SU-DHL-6 (cell line): Measurements from ENCODE around the gene SCN2B.

Source experiments
- H2AFZ ChIP-seq: fragments of 200-600 bp; sonication (generic); 2 replicates; pipeline ENCODE4 v1.6.1; 2014; ENCODE audit warnings: low read depth, mild to moderate bottlenecking, moderate library complexity, mixed read lengths, antibody characterized with exemption, low read length; ENCODE audit not compliant: severe bottlenecking
- H3F3A ChIP-seq: fragments of 200-600 bp; shearing (Covaris generic); 2 replicates; pipeline ENCODE4 v1.6.0; 2016; ENCODE audit warnings: antibody characterized with exemption, mild to moderate bottlenecking; ENCODE audit not compliant: insufficient read depth
- H3K27ac ChIP-seq: fragments of 200-600 bp; sonication (generic); 2 replicates; pipeline ENCODE4 v1.5.1; 2016; ENCODE audit warnings: low read depth, mild to moderate bottlenecking, low read length, moderate library complexity, mixed read lengths
- H3K27me3 ChIP-seq: fragments of 200-600 bp; sonication (generic), shearing (Covaris generic); 2 replicates; pipeline ENCODE4 v1.6.0; 2014; ENCODE audit warnings: mild to moderate bottlenecking, low read length
- H3K36me3 ChIP-seq: fragments of 200-600 bp; sonication (generic); 2 replicates; pipeline ENCODE4 v1.6.1; 2014; ENCODE audit warnings: mild to moderate bottlenecking, low read length, mixed read lengths
- H3K4me2 ChIP-seq: fragments of 300-600, 200-600 bp; shearing (Covaris generic), sonication (generic); 2 replicates; pipeline ENCODE4 v1.6.0; 2014; ENCODE audit warnings: low read length, low read depth, mild to moderate bottlenecking; ENCODE audit not compliant: poor library complexity, severe bottlenecking
- H3K4me3 ChIP-seq: fragments of 200-600 bp; sonication (generic); 2 replicates; pipeline ENCODE4 v1.5.1; 2014; ENCODE audit warnings: antibody characterized with exemption, low read length, mild to moderate bottlenecking, mixed read lengths; ENCODE audit not compliant: insufficient read depth, poor library complexity, severe bottlenecking
- H3K79me2 ChIP-seq: fragments of 200-600 bp; sonication (generic); 2 replicates; pipeline ENCODE4 v1.6.1; 2014; ENCODE audit warnings: mild to moderate bottlenecking, low read length, moderate library complexity; ENCODE audit not compliant: insufficient read depth
- H3K9ac ChIP-seq: fragments of 200-600 bp; sonication (generic); 2 replicates; pipeline ENCODE4 v1.7.0; 2014; ENCODE audit warnings: mild to moderate bottlenecking, low read length
- H3K9me2 ChIP-seq: fragments of 200-600 bp; sonication (generic); replicated peaks from 2 replicates; pipeline ENCODE4 v1.6.1; 2014; ENCODE audit warnings: low read length; ENCODE audit not compliant: insufficient read depth
- H3K9me3 ChIP-seq: fragments of 200-600 bp; sonication (generic); 2 replicates; pipeline ENCODE4 v1.6.1; 2014; ENCODE audit warnings: low read length, mixed read lengths; ENCODE audit not compliant: insufficient read depth
- H4K20me1 ChIP-seq: fragments of 200-600 bp; sonication (generic); 2 replicates; pipeline ENCODE4 v1.6.1; 2014; ENCODE audit warnings: low read depth, mild to moderate bottlenecking, antibody characterized with exemption, low read length, moderate library complexity, mixed read lengths
- EZH2phosphoT487 ChIP-seq: fragments of 200-600 bp; sonication (generic), shearing (Covaris generic); conservative IDR thresholded peaks from 2 replicates; pipeline ENCODE4 v1.6.1; 2018; ENCODE audit warnings: mild to moderate bottlenecking, antibody characterized with exemption, low read length, moderate library complexity, mixed read lengths
- TF ChIP-seq, protein P1 (sequence below): fragments of 200-600 bp; sonication (generic); IDR thresholded peaks from one replicate; pipeline ENCODE4 v1.5.1; 2017; ENCODE audit warnings: antibody characterized with exemption, mild to moderate bottlenecking, low read length, moderate library complexity; ENCODE audit not compliant: insufficient read depth, poor library complexity, severe bottlenecking

The SCN2B gene

DNA sequence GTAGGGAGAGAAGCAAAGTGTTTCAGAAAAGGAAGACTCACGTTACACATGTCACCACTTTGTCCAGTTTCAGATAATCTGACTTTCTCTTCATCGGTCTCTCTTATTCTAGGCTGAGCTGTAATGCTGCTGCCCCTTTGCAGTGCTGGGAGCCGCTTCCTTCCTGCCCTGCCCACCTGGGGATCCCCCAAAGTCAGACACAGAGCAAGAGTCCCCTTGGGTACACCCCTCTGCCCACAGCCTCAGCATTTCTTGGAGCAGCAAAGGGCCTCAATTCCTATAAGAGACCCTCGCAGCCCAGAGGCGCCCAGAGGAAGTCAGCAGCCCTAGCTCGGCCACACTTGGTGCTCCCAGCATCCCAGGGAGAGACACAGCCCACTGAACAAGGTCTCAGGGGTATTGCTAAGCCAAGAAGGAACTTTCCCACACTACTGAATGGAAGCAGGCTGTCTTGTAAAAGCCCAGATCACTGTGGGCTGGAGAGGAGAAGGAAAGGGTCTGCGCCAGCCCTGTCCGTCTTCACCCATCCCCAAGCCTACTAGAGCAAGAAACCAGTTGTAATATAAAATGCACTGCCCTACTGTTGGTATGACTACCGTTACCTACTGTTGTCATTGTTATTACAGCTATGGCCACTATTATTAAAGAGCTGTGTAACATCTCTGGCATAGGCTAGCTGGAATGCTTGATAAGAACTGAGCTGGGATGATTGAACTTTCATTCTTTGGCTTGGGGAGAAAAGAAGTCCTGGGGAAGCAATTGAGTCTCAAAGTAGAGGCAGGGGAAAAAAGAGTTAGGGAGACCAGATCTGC lies 58.4 kb downstream of the SCN2B start:
- Histone ChIP-seq H3K27ac (no peak overlapping the region), H3K9me2 (no peaks in the 10 kb centered on the region), H3K36me3 (no peaks in the 10 kb centered on the region), H3K4me3 (no peak overlapping the region), H3F3A (no peaks in the 10 kb centered on the region), H3K4me2 (no peak overlapping the region), H3K79me2 (no peaks in the 10 kb centered on the region), H2AFZ (no peak overlapping the region), H3K9ac (no peak overlapping the region), H4K20me1 (no peaks in the 10 kb centered on the region), H3K27me3 (no peaks in the 10 kb centered on the region), H3K9me3 (no peaks in the 10 kb centered on the region)
- no peak for TF ChIP-seq EZH2phosphoT487
- TF ChIP-seq, protein P1, sequence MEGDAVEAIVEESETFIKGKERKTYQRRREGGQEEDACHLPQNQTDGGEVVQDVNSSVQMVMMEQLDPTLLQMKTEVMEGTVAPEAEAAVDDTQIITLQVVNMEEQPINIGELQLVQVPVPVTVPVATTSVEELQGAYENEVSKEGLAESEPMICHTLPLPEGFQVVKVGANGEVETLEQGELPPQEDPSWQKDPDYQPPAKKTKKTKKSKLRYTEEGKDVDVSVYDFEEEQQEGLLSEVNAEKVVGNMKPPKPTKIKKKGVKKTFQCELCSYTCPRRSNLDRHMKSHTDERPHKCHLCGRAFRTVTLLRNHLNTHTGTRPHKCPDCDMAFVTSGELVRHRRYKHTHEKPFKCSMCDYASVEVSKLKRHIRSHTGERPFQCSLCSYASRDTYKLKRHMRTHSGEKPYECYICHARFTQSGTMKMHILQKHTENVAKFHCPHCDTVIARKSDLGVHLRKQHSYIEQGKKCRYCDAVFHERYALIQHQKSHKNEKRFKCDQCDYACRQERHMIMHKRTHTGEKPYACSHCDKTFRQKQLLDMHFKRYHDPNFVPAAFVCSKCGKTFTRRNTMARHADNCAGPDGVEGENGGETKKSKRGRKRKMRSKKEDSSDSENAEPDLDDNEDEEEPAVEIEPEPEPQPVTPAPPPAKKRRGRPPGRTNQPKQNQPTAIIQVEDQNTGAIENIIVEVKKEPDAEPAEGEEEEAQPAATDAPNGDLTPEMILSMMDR, result no peak

DNA sequence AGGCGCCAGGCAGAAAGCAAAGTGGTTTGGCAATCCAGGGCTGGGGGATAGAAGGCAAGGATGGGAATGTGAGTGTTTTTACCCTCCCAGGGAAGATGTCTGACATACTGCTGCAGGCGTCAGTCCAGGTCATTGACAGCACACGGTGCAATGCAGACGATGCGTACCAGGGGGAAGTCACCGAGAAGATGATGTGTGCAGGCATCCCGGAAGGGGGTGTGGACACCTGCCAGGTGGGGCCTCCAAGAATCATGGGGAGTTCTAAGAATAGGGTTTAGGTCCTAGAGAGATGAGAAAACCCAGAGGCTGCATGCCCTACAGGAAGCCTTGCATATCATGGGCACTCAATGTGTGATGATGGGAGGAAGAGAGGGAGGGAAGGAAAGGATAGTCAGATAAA lies 61.4 kb downstream of the SCN2B start:
- H3K4me2 ChIP-seq, result no peak overlapping the region
- H4K20me1 ChIP-seq, result no peaks in the 10 kb centered on the region
- no peaks in the 10 kb centered on the region for H3K9me2 ChIP-seq
- H3K9ac ChIP-seq, result no peak overlapping the region
- no peak overlapping the region for H2AFZ ChIP-seq
- TF ChIP-seq, protein P1, result no peak
- TF ChIP-seq EZH2phosphoT487, result no peak
- H3K27ac ChIP-seq, result no peak overlapping the region
- no peak overlapping the region for H3K4me3 ChIP-seq
- H3K27me3 ChIP-seq, result no peaks in the 10 kb centered on the region; the same call in 1 of the 2 replicates
- no peaks in the 10 kb centered on the region for H3K79me2 ChIP-seq
- H3K36me3 ChIP-seq, result no peaks in the 10 kb centered on the region
- H3F3A ChIP-seq, result no peaks in the 10 kb centered on the region
- H3K9me3 ChIP-seq, result no peaks in the 10 kb centered on the region

DNA sequence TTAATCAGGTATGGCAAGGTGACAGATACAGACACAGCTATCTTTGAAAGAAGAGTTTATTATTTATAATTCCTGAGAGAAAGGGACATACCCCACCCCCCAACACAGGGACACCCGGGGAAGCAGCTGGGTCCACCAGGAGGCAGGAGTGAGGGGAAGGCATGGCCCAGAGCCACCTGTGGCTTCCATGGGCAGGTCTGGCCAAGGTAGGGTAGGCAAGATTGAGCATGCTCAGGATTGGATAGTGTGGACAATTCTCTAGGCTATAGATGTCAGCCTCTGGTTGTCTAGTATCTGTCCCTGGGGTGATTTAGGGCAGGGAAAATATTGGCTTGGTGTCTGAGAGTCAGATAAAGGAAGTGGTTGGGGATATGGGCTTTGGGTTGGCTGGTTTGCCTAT lies 62.2 kb downstream of the SCN2B start:
- no peak for TF ChIP-seq EZH2phosphoT487
- TF ChIP-seq, protein P1, result no peak
- Histone ChIP-seq H3K4me3 (no peak overlapping the region), H3K9ac (no peak overlapping the region), H3K36me3 (no peaks in the 10 kb centered on the region), H3K9me2 (no peaks in the 10 kb centered on the region), H3F3A (no peaks in the 10 kb centered on the region), H3K4me2 (no peak overlapping the region), H3K79me2 (no peaks in the 10 kb centered on the region), H4K20me1 (no peaks in the 10 kb centered on the region), H2AFZ (no peak overlapping the region), H3K9me3 (no peaks in the 10 kb centered on the region), H3K27ac (no peak overlapping the region), H3K27me3 (no peaks in the 10 kb centered on the region; the same call in 1 of the 2 replicates)
